Vagina (tissue), 2 donors: ENCODE results near the gene UROS. TPM values are rescaled to one million over a fixed set of nuclear protein-coding genes. Genes with fewer than 3 reads are reported as not detected.

Experiments
- DNase-seq, 2 donors: peaks; one replicate each; pipeline ENCODE4 v3.0.0-alpha.2; 2017; ENCODE audit errors: extremely low spot score in 2 of 2
- H3K27ac ChIP-seq: fragments of 200-600 bp; sonication (generic); one replicate; pipeline ENCODE4 v1.5.1; 2019
- H3K27me3 ChIP-seq: fragments of 200-600 bp; sonication (generic); one replicate; pipeline ENCODE4 v1.5.1; 2019
- H3K36me3 ChIP-seq, 2 donors: fragments of 200-600 bp; sonication (generic); one replicate each; pipeline ENCODE4 v1.5.1; 2017 to 2019
- H3K4me1 ChIP-seq: fragments of 200-600 bp; sonication (generic); one replicate; pipeline ENCODE4 v1.5.1; 2019
- H3K4me3 ChIP-seq, 2 donors: fragments of 200-600 bp; sonication (generic); 1 replicate in 1 of 2; 2 replicates in 1 of 2; pipeline ENCODE4 v1.5.1; 2016 to 2019
- H3K9me3 ChIP-seq: fragments of 200-600 bp; sonication (generic); one replicate; pipeline ENCODE4 v1.5.1; 2019
- CTCF ChIP-seq, 3 experiments: fragments of 450-650 bp in 2 of 3; fragments of 200-600 bp in 1 of 3; sonication (generic) in 1 of 3; IDR thresholded peaks; one replicate each; pipeline ENCODE4 v1.5.1; 2017 to 2019; ENCODE audit warnings: antibody characterized with exemption in 3 of 3, mild to moderate bottlenecking in 2 of 3, moderate library complexity in 2 of 3
- POLR2A ChIP-seq, 2 donors: fragments of 450-650 bp; IDR thresholded peaks; one replicate each; pipeline ENCODE4 v1.6.1; 2017; ENCODE audit warnings: antibody characterized with exemption in 2 of 2, mild to moderate bottlenecking in 2 of 2, moderate library complexity in 2 of 2
- POLR2AphosphoS5 ChIP-seq, 2 donors: sonication (generic); formaldehyde crosslinking; IDR thresholded peaks; one replicate each; pipeline ENCODE4 v1.9.0; 2017; ENCODE audit warnings: antibody characterized with exemption in 2 of 2, mild to moderate bottlenecking in 2 of 2, low read depth in 1 of 2; ENCODE audit not compliant: insufficient read depth in 1 of 2
- intact Hi-C: fragments of 100-400 bp; cut with DNase I; formaldehyde crosslinking; loops from one replicate; pipeline ENCODE4 v1.15.1; 2023
- total RNA-seq: library from RNA; depleted of rRNA; stranded (reverse); fragments of >200 nt; gene quantifications from one replicate; pipeline ENCODE4 v1.2.3, GENCODE V29; 2016

UROS gene
- total RNA-seq, 1 donor from 2014 or later = 20.9 TPM

DNA sequence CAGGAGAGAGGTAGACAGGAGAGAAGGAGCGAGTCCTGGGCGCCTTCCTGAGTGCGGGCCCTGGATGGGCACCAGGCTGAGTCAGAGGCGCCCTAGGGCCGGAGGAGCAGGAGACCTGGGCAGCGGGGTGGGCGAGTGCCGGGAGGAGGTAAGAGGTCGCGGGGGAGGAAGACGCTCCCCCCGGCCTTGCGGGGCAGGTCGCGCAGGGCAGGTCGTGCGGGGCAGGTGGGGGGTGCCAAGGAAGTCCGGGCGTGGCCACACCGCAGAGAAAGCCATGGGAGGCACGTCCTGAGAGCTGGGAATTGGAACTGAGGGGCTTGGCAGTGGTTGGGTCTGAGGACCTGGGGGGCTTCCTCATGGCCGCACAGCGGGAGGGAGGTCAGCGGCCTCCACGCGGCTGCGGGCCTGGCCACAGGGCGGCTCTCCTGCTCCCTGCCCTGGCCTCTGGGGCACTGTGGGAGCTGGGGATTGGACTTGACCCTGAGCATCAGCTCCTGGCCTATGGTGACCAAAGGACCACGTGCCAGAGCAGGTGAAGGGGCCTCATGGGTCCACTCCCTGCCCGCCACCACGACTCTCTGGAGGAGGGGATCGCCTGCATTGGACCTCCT lies 48.4 kb downstream of the UROS start:
- intact Hi-C loops = no loop called here

DNA sequence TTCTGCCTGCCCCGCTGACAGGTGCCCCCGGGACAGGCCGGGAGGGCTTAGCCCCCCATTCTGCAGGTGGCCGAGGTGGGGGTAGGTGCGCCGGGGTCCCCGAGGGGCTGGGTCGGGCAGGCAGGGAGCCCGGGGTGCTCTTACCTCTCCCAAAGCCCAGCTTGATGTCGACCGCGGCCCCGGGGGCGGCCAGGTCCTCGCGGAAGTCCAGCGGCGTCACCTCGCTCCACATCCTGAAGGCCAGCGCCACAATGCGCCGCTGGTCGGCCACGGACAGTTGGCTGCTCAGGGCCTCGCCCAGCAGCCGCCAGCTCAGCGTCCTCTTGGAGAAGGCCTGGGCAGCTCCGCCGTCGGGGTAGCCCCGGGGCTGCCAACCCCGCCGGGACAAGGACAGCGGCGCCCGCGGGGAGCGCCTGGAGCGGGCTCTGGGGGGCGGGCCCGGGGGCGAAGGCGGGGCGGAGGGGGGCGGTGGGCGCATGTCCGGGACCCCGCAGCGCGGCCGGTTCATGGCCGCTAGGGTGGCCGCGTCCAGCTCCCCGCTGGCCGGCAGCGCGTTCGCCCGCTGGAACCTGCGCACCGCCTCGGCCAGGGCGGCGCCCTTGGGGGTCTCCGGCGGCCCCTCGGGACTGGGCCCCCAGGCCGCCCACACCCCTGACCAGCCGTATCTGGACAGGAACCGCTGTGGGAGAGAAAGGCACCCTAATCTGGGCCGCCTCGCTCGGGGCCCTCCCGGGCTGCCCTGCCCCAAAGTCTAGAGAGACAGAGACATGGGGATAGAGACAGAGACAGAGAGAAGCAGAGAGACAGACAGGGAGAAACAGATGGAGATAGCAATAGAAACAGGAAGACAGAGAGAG lies 49.1 kb downstream of the UROS start:
- no peaks in the 10 kb centered on the region for H3K36me3 ChIP-seq
- no peak for DNase-seq
- no peaks in the 10 kb centered on the region for H3K4me1 ChIP-seq
- intact Hi-C loops = no loop called here
- no peaks in the 10 kb centered on the region for H3K27me3 ChIP-seq
- H3K27ac ChIP-seq = no peak overlapping the region
- TF ChIP-seq POLR2AphosphoS5 (IDR thresholded peaks at IDR 0.05; ENCODE audit: insufficient read depth in 1 of 2, low read depth in 1 of 2) (no peak), POLR2A (IDR thresholded peaks at IDR 0.05) (no peak), CTCF (IDR thresholded peaks at IDR 0.05) (no peak)
- H3K9me3 ChIP-seq = no peaks in the 10 kb centered on the region
- H3K4me3 ChIP-seq = no peak overlapping the region

More for the DNA sequence above, 48.4 kb downstream of the UROS start:
- H3K9me3 ChIP-seq = no peaks in the 10 kb centered on the region
- no peak for TF ChIP-seq POLR2AphosphoS5 (IDR thresholded peaks at IDR 0.05; ENCODE audit: insufficient read depth in 1 of 2, low read depth in 1 of 2)
- TF ChIP-seq POLR2A (IDR thresholded peaks at IDR 0.05) = no peak
- no peak for TF ChIP-seq CTCF (IDR thresholded peaks at IDR 0.05)
- H3K36me3 ChIP-seq = no peaks in the 10 kb centered on the region
- no peaks in the 10 kb centered on the region for H3K4me1 ChIP-seq
- H3K27ac ChIP-seq = no peak overlapping the region
- no peak for DNase-seq
- no peaks in the 10 kb centered on the region for H3K27me3 ChIP-seq
- H3K4me3 ChIP-seq = no peak overlapping the region

DNA sequence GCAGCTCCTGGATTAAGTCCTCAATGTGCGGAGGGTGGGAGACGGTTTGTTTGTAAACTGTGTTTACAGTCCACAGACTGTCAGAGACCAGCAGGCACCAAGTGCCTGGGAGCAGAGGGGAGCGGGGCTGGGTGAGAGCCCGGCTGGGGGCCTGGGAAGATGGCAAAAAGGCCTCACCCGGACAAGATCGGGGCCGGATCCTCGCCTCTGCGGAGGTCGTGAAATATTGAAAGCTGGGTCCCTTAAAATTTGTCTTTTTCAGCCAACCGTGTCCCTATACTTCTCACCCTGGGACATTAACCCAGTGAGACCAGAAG lies 50.2 kb downstream of the UROS start:
- TF ChIP-seq CTCF (IDR thresholded peaks at IDR 0.05) = no peak
- no peak for TF ChIP-seq POLR2A (IDR thresholded peaks at IDR 0.05)
- TF ChIP-seq POLR2AphosphoS5 (IDR thresholded peaks at IDR 0.05; ENCODE audit: insufficient read depth in 1 of 2, low read depth in 1 of 2) = no peak
- intact Hi-C loops = no loop called here

GRCh38 chr10:125772112-125772863 lies 50.8 kb downstream of the UROS start:
- intact Hi-C loops = no loop called here
- Histone ChIP-seq H3K27me3 (no peaks in the 10 kb centered on the region), H3K27ac (no peak overlapping the region), H3K9me3 (no peaks in the 10 kb centered on the region), H3K4me1 (no peaks in the 10 kb centered on the region), H3K4me3 (no peak overlapping the region), H3K36me3 (no peaks in the 10 kb centered on the region)
- no peak for DNase-seq
- TF ChIP-seq POLR2A (IDR thresholded peaks at IDR 0.05) = no peak
- TF ChIP-seq POLR2AphosphoS5 (IDR thresholded peaks at IDR 0.05; ENCODE audit: insufficient read depth in 1 of 2, low read depth in 1 of 2) = no peak
- no peak for TF ChIP-seq CTCF (IDR thresholded peaks at IDR 0.05)

More for the DNA sequence above, 50.2 kb downstream of the UROS start:
- Histone ChIP-seq H3K9me3 (no peaks in the 10 kb centered on the region), H3K4me3 (no peak overlapping the region), H3K27me3 (no peaks in the 10 kb centered on the region), H3K36me3 (no peaks in the 10 kb centered on the region), H3K4me1 (no peaks in the 10 kb centered on the region), H3K27ac (no peak overlapping the region)
- no peak for DNase-seq
